Esophagus (tissue), 2 donors: ENCODE measurements around the gene DTNA. TPM values are rescaled to one million over a fixed set of nuclear protein-coding genes. Genes with fewer than 3 reads are reported as not detected.

Experiments used
- H3K27ac ChIP-seq, 2 donors: one replicate each; pipeline ENCODE4 v1.5.1; 2013; ENCODE audit warnings: low read depth in 2 of 2, mild to moderate bottlenecking in 2 of 2, inconsistent platforms in 1 of 2, low read length in 1 of 2, moderate library complexity in 1 of 2
- H3K27me3 ChIP-seq, 2 donors: one replicate each; pipeline ENCODE4 v1.6.1; 2013; ENCODE audit warnings: low read length in 2 of 2, control low read depth in 1 of 2, mild to moderate bottlenecking in 1 of 2; ENCODE audit not compliant: insufficient read depth in 2 of 2, control insufficient read depth in 1 of 2
- H3K36me3 ChIP-seq, 2 donors: one replicate each; pipeline ENCODE4 v1.6.1; 2013; ENCODE audit warnings: low read length in 1 of 2; ENCODE audit not compliant: control insufficient read depth in 2 of 2, insufficient read depth in 2 of 2
- H3K4me1 ChIP-seq, 2 donors: one replicate each; pipeline ENCODE4 v1.6.1; 2013; ENCODE audit warnings: low read length in 1 of 2; ENCODE audit not compliant: control insufficient read depth in 2 of 2, insufficient read depth in 2 of 2
- H3K4me3 ChIP-seq, 2 donors: one replicate each; pipeline ENCODE4 v1.5.1; 2013; ENCODE audit warnings: low read length in 2 of 2, mild to moderate bottlenecking in 2 of 2, low read depth in 1 of 2, moderate library complexity in 1 of 2
- H3K9me3 ChIP-seq, 2 donors: one replicate each; pipeline ENCODE4 v1.6.1; 2013; ENCODE audit warnings: mild to moderate bottlenecking in 2 of 2, low read depth in 1 of 2, low read length in 1 of 2, moderate library complexity in 1 of 2; ENCODE audit not compliant: control insufficient read depth in 2 of 2, insufficient read depth in 1 of 2
- WGBS, 2 donors: extraction: QIAGEN DNeasy Blood & Tissue Kit; methylation state at CpG; one replicate each; pipeline ENCODE4 v1.1.7; 2013; 5-methylcytosine and 5-hydroxymethylcytosine counted together
- polyA plus RNA-seq, 2 donors: library from polyadenylated mRNA; stranded (reverse); fragments of 200-250 nt; gene quantifications; one replicate each; pipeline ENCODE4 v1.2.3, GENCODE V29; 2013
- donor health status: healthy with polysubstance abuse.
- donor health status: Bipolar disorder and iron deficiency.

The DTNA gene
- polyA plus RNA-seq, 2 donors: 6.7 to 15.0 TPM

- WGBS, 2 donors: 87 to 90% methylated on average over 5 of the region's 5 CpGs
- Histone ChIP-seq H3K36me3 (no peaks in the 10 kb centered on the region), H3K9me3 (no peaks in the 10 kb centered on the region), H3K4me3 (no peak overlapping the region), H3K27ac (no peak overlapping the region), H3K4me1 (no peaks in the 10 kb centered on the region), H3K27me3 (no peaks in the 10 kb centered on the region)
These were observed 44.2 kb downstream of the DTNA start for GRCh38 chr18:34754300-34754699.

- no peaks in the 10 kb centered on the region for H3K27me3 ChIP-seq
- H3K4me3 ChIP-seq: no peak overlapping the region
- H3K27ac ChIP-seq: no peak overlapping the region
- H3K9me3 ChIP-seq: no peaks in the 10 kb centered on the region
- no peaks in the 10 kb centered on the region for H3K36me3 ChIP-seq
- no peaks in the 10 kb centered on the region for H3K4me1 ChIP-seq
- 72 to 73% methylated on average over 5 of the region's 5 CpGs for WGBS, 2 donors
These were observed 47.6 kb downstream of the DTNA start for GRCh38 chr18:34757666-34758065.

- H3K4me3 ChIP-seq: no peak overlapping the region
- H3K27me3 ChIP-seq: no peaks in the 10 kb centered on the region
- H3K9me3 ChIP-seq: no peaks in the 10 kb centered on the region
- no peaks in the 10 kb centered on the region for H3K4me1 ChIP-seq
- H3K36me3 ChIP-seq: no peaks in the 10 kb centered on the region
- no peak overlapping the region for H3K27ac ChIP-seq
These were observed 48.4 kb downstream of the DTNA start for GRCh38 chr18:34758378-34758948.

- H3K4me1 ChIP-seq: no peaks in the 10 kb centered on the region
- WGBS, 2 donors: 61 to 63% methylated on average over 4 of the region's 4 CpGs
- no peaks in the 10 kb centered on the region for H3K9me3 ChIP-seq
These were observed 50.3 kb downstream of the DTNA start for GRCh38 chr18:34760444-34760843.

GRCh38 chr18:34764451-34764850 lies 54.4 kb downstream of the DTNA start:
- no peaks in the 10 kb centered on the region for H3K36me3 ChIP-seq
- no peaks in the 10 kb centered on the region for H3K27me3 ChIP-seq
- 65 to 77% methylated on average over 4 of the region's 4 CpGs for WGBS, 2 donors
- H3K9me3 ChIP-seq: no peaks in the 10 kb centered on the region
- H3K4me3 ChIP-seq: no peak overlapping the region
- H3K27ac ChIP-seq: no peak overlapping the region
- no peaks in the 10 kb centered on the region for H3K4me1 ChIP-seq

More at GRCh38 chr18:34760444-34760843, 50.3 kb downstream of the DTNA start:
- no peaks in the 10 kb centered on the region for H3K36me3 ChIP-seq
- H3K4me3 ChIP-seq: no peak overlapping the region
- no peak overlapping the region for H3K27ac ChIP-seq
- H3K27me3 ChIP-seq: no peaks in the 10 kb centered on the region

- H3K27me3 ChIP-seq: no peaks in the 10 kb centered on the region
- no peaks in the 10 kb centered on the region for H3K4me1 ChIP-seq
- H3K27ac ChIP-seq: no peak overlapping the region
- H3K36me3 ChIP-seq: no peaks in the 10 kb centered on the region
- no peaks in the 10 kb centered on the region for H3K9me3 ChIP-seq
- no peak overlapping the region for H3K4me3 ChIP-seq
- WGBS, 2 donors: 57 to 69% methylated on average over 1 of the region's 1 CpG
These were observed 57.5 kb downstream of the DTNA start for GRCh38 chr18:34767601-34768027.

GRCh38 chr18:34771958-34772357 lies 61.9 kb downstream of the DTNA start:
- Histone ChIP-seq H3K27me3 (no peaks in the 10 kb centered on the region), H3K4me1 (no peaks in the 10 kb centered on the region), H3K4me3 (no peak overlapping the region), H3K27ac (no peak overlapping the region), H3K9me3 (no peaks in the 10 kb centered on the region), H3K36me3 (no peaks in the 10 kb centered on the region)
- 77 to 95% methylated on average over 1 of the region's 1 CpG for WGBS, 2 donors

GRCh38 chr18:34772887-34773286 lies 62.8 kb downstream of the DTNA start:
- no peak overlapping the region for H3K4me3 ChIP-seq
- no peaks in the 10 kb centered on the region for H3K9me3 ChIP-seq
- 39 to 56% methylated on average over 2 of the region's 2 CpGs for WGBS, 2 donors
- no peaks in the 10 kb centered on the region for H3K36me3 ChIP-seq
- no peaks in the 10 kb centered on the region for H3K4me1 ChIP-seq
- no peaks in the 10 kb centered on the region for H3K27me3 ChIP-seq
- H3K27ac ChIP-seq: no peak overlapping the region

- H3K9me3 ChIP-seq: no peaks in the 10 kb centered on the region
- WGBS, 2 donors: 22 to 32% methylated on average over 2 of the region's 2 CpGs
- no peaks in the 10 kb centered on the region for H3K36me3 ChIP-seq
- no peaks in the 10 kb centered on the region for H3K4me1 ChIP-seq
- no peak overlapping the region for H3K27ac ChIP-seq
- H3K4me3 ChIP-seq: no peak overlapping the region
- no peaks in the 10 kb centered on the region for H3K27me3 ChIP-seq
These were observed 63.3 kb downstream of the DTNA start for GRCh38 chr18:34773378-34773777.

GRCh38 chr18:34773961-34774766 lies 64.1 kb downstream of the DTNA start:
- Histone ChIP-seq H3K27me3 (no peaks in the 10 kb centered on the region), H3K9me3 (no peaks in the 10 kb centered on the region), H3K4me1 (no peaks in the 10 kb centered on the region), H3K36me3 (no peaks in the 10 kb centered on the region), H3K27ac (no peak overlapping the region), H3K4me3 (no peak overlapping the region)
- 20% methylated on average over 7 of the region's 7 CpGs for WGBS, 2 donors
